T-helper 1 cell treated with Interleukin-12 subunit alpha and Interleukin-12 subunit beta and Interleukin-4 antibody, amounts not matched to agents 30 μg/mL and 1 μg/mL, for 36 hours (primary cell): ENCODE measurements around the gene MRPL55.

Source experiments
- H3K27ac Mint-ChIP-seq: one replicate; pipeline ENCODE4 v1.8.0; 2021; ENCODE audit warnings: mild to moderate bottlenecking, mixed read lengths
- H3K27me3 Mint-ChIP-seq: one replicate; pipeline ENCODE4 v1.8.0; 2021; ENCODE audit warnings: low read depth, mixed read lengths
- H3K36me3 Mint-ChIP-seq: one replicate; pipeline ENCODE4 v1.8.0; 2021; ENCODE audit warnings: low read depth, mixed read lengths
- H3K4me1 Mint-ChIP-seq: one replicate; pipeline ENCODE4 v1.8.0; 2021; ENCODE audit warnings: low read depth, mixed read lengths
- H3K4me3 Mint-ChIP-seq: one replicate; pipeline ENCODE4 v1.8.0; 2021; ENCODE audit warnings: mild to moderate bottlenecking, moderate library complexity, mixed read lengths
- H3K9me3 Mint-ChIP-seq: one replicate; pipeline ENCODE4 v1.8.0; 2021; ENCODE audit warnings: mixed read lengths

Gene MRPL55

GRCh38 chr1:228150461-228151179, 41.5 kb upstream of the MRPL55 start:
- no peak overlapping the region for H3K4me3 Mint-ChIP-seq
- no peaks in the 10 kb centered on the region for H3K27me3 Mint-ChIP-seq
- H3K4me1 Mint-ChIP-seq, result peaks cover 2% of the 10 kb centered on the region
- H3K27ac Mint-ChIP-seq, result no peak overlapping the region
- no peaks in the 10 kb centered on the region for H3K9me3 Mint-ChIP-seq
- no peaks in the 10 kb centered on the region for H3K36me3 Mint-ChIP-seq

DNA sequence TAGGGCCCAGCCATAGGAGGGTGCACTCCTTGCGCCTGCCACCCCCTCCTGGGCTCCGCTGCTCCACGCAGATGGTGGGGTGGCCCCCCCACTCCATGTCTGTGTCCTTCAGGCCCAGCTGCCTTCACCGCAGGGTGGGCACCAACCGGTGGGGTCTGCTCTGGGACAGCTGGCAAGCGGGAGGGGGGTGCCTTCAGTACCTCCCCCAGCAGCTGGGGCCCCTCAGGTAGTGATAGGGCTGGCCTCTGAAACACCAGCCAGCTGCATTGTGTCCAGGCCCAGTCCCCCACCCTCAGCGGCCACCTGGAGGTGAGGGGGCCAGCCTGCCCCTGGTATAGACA, 41.0 kb upstream of the MRPL55 start:
- Mint-ChIP-seq H3K27ac (no peak overlapping the region), H3K27me3 (no peaks in the 10 kb centered on the region), H3K9me3 (no peaks in the 10 kb centered on the region), H3K36me3 (no peaks in the 10 kb centered on the region), H3K4me3 (no peak overlapping the region), H3K4me1 (peaks cover 2% of the 10 kb centered on the region)

DNA sequence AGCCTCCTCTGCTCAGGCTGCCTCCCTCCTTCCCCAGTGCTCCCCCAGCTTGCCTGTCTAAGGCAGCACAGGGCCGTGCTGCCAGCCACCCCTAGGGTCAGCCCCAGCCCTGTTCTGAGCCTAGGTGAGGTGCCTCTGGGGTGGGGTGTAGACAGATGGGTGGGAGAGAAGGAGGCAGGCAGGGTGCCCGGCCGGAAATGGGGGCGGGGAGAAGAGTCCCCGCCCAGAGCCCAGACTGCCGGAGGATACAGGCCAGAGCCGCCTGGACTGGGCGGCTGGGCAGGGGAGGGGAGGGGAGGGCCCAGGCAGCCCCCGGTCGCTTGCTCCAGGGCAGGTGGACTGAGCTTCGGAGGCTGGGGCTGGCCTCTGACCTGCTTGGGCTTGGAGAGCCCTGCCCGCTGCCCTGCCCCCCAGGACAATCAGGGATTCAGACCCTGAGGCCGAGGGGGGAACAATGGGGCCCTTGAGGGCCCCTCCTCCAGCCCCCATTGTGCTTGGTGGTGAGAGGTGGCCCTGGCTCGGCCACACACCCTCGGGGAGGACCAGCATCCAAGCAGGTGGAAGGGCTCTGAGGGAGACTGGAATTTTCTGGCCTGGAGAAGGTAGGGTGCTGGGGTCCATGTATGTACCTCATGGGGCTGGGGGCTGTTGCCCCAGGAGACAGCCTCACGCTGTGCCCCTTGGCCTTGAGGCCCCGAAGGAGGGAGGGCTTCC, 40.5 kb upstream of the MRPL55 start, which contains the start of gene GJC2:
TSS of gene GJC2 (plus strand) at position 525 of the 714 bp plus-strand sequence. CDS start 7,829 bp downstream, outside the sequence.
- no peak within 1 kb of the TSS for H3K4me3 Mint-ChIP-seq
- H3K27ac Mint-ChIP-seq, result no peak within 1 kb of the TSS
- peaks cover 1% of the 10 kb centered on the region for H3K4me1 Mint-ChIP-seq

GRCh38 chr1:228148935-228149405, 39.9 kb upstream of the MRPL55 start:
- Mint-ChIP-seq H3K27ac (no peak overlapping the region), H3K9me3 (no peaks in the 10 kb centered on the region), H3K4me1 (peaks cover 1% of the 10 kb centered on the region), H3K27me3 (no peaks in the 10 kb centered on the region), H3K36me3 (no peaks in the 10 kb centered on the region), H3K4me3 (no peak overlapping the region)

More for the DNA sequence above, 40.5 kb upstream of the MRPL55 start, which contains the start of gene GJC2:
- Mint-ChIP-seq H3K27me3 (no peaks in the 10 kb centered on the region), H3K9me3 (no peaks in the 10 kb centered on the region), H3K36me3 (no peaks in the 10 kb centered on the region)

GRCh38 chr1:228148196-228148861, 39.2 kb upstream of the MRPL55 start:
- no peak overlapping the region for H3K27ac Mint-ChIP-seq

DNA sequence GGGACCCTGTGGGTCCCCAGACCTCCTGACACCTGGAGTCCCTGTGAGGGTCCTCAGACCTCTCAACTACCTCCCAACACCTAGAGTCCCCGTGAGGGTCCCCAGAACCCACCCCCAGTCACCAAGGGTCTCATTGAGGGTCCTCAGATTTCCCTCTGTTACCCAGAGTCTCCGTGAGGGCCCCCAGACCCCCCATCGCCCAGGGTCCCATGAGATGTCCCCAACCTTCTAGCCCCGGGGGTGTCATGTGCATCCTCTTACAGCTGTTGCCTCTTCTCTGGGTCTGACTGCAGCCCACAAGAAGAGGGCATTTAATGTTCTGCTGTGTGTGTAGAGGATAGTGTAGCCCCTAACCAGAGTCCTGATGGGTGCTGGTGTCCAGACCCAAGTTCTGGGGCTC, 38.7 kb upstream of the MRPL55 start:
- H3K36me3 Mint-ChIP-seq, result no peaks in the 10 kb centered on the region
- no peak overlapping the region for H3K27ac Mint-ChIP-seq
- peaks cover 11% of the 10 kb centered on the region for H3K4me1 Mint-ChIP-seq
- no peak overlapping the region for H3K4me3 Mint-ChIP-seq
- no peaks in the 10 kb centered on the region for H3K9me3 Mint-ChIP-seq
- H3K27me3 Mint-ChIP-seq, result no peaks in the 10 kb centered on the region

More at GRCh38 chr1:228148196-228148861, 39.2 kb upstream of the MRPL55 start:
- Mint-ChIP-seq H3K27me3 (no peaks in the 10 kb centered on the region), H3K9me3 (no peaks in the 10 kb centered on the region), H3K36me3 (no peaks in the 10 kb centered on the region), H3K4me1 (peaks cover 8% of the 10 kb centered on the region), H3K4me3 (no peak overlapping the region)

- H3K4me1 Mint-ChIP-seq, result peaks cover 11% of the 10 kb centered on the region
- H3K36me3 Mint-ChIP-seq, result no peaks in the 10 kb centered on the region
- no peaks in the 10 kb centered on the region for H3K27me3 Mint-ChIP-seq
- H3K4me3 Mint-ChIP-seq, result no peak overlapping the region
- no peaks in the 10 kb centered on the region for H3K9me3 Mint-ChIP-seq
- H3K27ac Mint-ChIP-seq, result no peak overlapping the region
Observed at GRCh38 chr1:228147151-228147693, 38.1 kb upstream of the MRPL55 start.

DNA sequence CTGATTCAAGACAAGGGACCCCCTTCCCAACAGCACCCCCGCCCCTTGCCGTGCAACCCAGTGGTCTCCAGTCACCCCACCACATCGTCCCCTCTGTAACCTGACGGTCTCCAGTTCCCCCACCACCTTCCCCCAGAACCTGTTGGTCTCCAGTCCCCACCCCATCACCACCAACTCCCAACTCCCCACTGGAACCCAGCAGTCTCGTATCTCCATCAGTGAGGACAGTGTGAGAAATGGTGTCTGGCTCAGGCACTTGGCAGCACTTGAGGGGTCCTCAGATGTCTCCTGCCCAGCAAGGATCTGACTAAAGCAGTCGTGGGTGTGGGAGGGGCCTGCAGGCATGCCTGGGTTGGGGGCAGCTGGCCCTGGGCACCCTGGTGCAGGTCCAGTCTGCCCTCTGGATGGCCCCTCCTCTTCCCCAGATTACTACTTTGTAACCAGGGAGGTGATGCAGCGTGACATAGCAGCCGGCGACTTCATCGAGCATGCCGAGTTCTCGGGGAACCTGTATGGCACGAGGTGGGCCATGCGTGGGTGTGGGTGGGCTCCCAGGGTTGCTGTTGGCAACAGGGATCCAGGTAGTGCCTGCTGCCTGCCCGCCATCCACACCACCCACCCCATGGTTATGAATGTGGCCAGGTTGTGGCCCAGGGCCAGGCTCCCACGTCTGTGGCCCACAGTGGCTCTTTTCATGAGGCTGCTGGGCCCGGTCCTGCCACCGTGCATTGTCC, 37.5 kb upstream of the MRPL55 start:
- H3K9me3 Mint-ChIP-seq, result no peaks in the 10 kb centered on the region
- H3K4me1 Mint-ChIP-seq, result peaks cover 17% of the 10 kb centered on the region
- H3K27me3 Mint-ChIP-seq, result no peaks in the 10 kb centered on the region
- no peak overlapping the region for H3K4me3 Mint-ChIP-seq
- H3K27ac Mint-ChIP-seq, result no peak overlapping the region
- no peaks in the 10 kb centered on the region for H3K36me3 Mint-ChIP-seq

- peaks cover 2% of the 10 kb centered on the region for H3K36me3 Mint-ChIP-seq
- no peak overlapping the region for H3K27ac Mint-ChIP-seq
- H3K4me1 Mint-ChIP-seq, result peaks cover 17% of the 10 kb centered on the region
Observed at GRCh38 chr1:228145463-228146416, 36.6 kb upstream of the MRPL55 start.

DNA sequence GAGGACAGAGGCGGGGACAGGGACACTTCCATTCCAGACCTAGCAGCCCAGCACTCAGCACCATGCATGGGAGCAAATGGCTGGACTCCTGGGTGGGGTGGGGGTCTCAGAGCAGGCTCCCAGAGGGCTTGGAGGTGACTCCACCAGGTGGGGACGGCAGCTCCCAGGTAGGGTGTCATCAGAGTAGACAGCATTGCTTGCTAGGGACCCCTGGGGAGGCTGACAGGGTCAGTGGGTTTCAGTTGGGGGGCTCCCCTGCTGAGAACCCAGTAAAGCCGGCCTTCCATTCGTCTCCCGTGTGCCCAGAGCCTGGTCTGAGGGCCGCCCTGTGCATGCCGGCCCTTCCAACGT, 35.9 kb upstream of the MRPL55 start:
- Mint-ChIP-seq H3K27ac (no peak overlapping the region), H3K36me3 (peaks cover 2% of the 10 kb centered on the region), H3K4me3 (no peak overlapping the region), H3K4me1 (peaks cover 17% of the 10 kb centered on the region), H3K27me3 (no peaks in the 10 kb centered on the region), H3K9me3 (no peaks in the 10 kb centered on the region)

More at GRCh38 chr1:228145463-228146416, 36.6 kb upstream of the MRPL55 start:
- no peak overlapping the region for H3K4me3 Mint-ChIP-seq
- no peaks in the 10 kb centered on the region for H3K9me3 Mint-ChIP-seq
- no peaks in the 10 kb centered on the region for H3K27me3 Mint-ChIP-seq

DNA sequence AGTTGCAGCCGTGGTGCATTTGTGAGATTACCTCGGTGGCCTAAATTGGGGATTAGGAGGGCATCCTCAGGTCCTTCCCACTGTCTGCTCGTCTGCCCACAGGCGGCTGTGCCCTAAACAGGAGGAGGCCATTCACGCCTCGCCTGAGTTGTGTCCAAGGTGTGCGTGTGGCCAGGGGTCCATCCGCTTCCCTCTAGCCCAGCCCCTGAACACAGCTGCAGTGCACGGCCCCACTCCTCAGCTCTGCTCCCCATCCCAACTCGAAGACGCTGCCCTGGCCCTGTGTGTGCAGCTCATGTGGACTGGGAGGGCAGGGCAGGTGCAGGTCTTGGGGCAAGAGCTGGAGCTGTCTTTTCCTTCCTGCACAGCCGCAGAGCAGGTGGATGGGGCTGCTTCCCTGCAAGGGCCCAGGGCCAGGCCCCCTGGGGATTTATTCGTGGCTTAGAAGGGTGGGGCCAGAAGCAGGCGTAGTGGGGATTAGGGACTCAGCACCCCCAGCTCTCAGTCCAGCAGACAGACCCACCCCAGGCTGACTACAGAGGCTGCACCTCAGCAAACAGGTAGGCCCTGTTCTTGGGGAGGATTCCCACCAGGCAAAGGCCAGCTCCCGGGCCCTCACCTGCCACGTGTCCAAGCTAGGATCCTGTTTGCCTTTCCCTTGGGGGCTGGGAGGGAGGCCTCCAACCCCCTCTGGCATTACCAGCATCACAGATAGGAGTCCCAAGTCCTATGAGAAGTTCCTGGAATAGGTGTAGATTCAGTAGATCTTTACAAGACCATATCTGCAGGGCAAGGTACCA, 35.3 kb upstream of the MRPL55 start:
- H3K36me3 Mint-ChIP-seq, result peaks cover 2% of the 10 kb centered on the region
- H3K4me1 Mint-ChIP-seq, result peaks cover 19% of the 10 kb centered on the region
- peak overlapping the region; percentile 17 for H3K4me3 Mint-ChIP-seq
- H3K27ac Mint-ChIP-seq, result no peak overlapping the region
- H3K9me3 Mint-ChIP-seq, result no peaks in the 10 kb centered on the region
- no peaks in the 10 kb centered on the region for H3K27me3 Mint-ChIP-seq

DNA sequence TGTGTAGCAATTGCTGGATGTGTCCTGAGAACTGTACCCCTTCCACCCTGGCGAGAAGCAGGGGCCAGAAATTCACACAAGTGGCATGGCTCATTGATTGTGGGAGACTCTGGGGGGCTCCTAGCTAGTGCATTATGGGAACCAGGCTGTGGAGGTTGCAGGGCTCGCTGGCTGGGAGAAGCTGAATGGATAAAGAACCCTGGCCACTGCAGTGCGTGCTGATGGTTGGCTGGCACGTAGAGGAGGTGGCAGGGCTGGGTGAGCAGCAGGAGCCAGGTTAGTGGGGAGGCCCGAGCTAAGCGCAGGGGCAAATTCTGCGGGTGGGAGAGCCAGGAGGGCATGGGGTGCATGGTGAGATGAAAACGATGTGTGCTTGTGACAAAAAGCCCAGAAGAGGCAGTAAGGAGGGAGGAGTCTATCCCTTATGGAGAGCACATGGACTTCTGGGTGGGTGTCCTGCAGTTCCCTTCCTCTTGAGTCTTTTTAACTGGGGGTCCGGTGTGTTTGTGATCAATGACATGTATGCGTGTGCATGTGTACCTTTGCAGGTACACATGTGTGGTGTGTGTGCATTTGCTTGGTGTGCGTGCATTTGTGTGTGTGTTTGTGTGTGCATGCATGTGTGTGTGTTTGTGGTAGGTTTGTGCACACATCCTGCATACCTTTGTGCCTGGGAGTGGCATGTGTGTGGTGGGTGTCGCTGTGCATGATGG, 34.5 kb upstream of the MRPL55 start:
- H3K27ac Mint-ChIP-seq, result peak overlapping the region; percentile 57

More for the DNA sequence above, 34.5 kb upstream of the MRPL55 start:
- peaks cover 19% of the 10 kb centered on the region for H3K4me1 Mint-ChIP-seq
- H3K36me3 Mint-ChIP-seq, result peaks cover 2% of the 10 kb centered on the region
- peak overlapping the region; percentile 99 for H3K4me3 Mint-ChIP-seq
- H3K27me3 Mint-ChIP-seq, result no peaks in the 10 kb centered on the region
- no peaks in the 10 kb centered on the region for H3K9me3 Mint-ChIP-seq
